GM23248 (cell line): ENCODE measurements around the gene TAF11L9. TPM values are rescaled to one million over a fixed set of nuclear protein-coding genes. Genes with fewer than 3 reads are reported as not detected.
"Not testable (repeated sequence)": the region's sequence is repeated elsewhere in the genome, so short reads cannot be mapped to it uniquely, and the experiment has no call there.

Experiments
- DNase-seq: peaks from one replicate; pipeline ENCODE4 v3.0.0-alpha.2; 2015
- H2AFZ ChIP-seq: fragments of 200-600 bp; sonication (generic); 2 replicates; pipeline ENCODE4 v1.6.1; 2016; ENCODE audit warnings: antibody characterized with exemption
- H3F3A ChIP-seq: fragments of 200-600 bp; sonication (generic); 2 replicates; pipeline ENCODE4 v1.6.1; 2016; ENCODE audit warnings: mild to moderate bottlenecking, antibody characterized with exemption, mixed run types; ENCODE audit not compliant: insufficient read depth
- H3K27ac ChIP-seq: fragments of 200-600 bp; sonication (generic); 2 replicates; pipeline ENCODE4 v1.5.1; 2016; ENCODE audit warnings: mild to moderate bottlenecking
- H3K27me3 ChIP-seq: fragments of 200-600 bp; sonication (generic); replicated peaks from 2 replicates; pipeline ENCODE4 v1.6.1; 2016; ENCODE audit warnings: mild to moderate bottlenecking; ENCODE audit not compliant: insufficient read depth
- H3K36me3 ChIP-seq: fragments of 200-600 bp; sonication (generic); 2 replicates; pipeline ENCODE4 v1.6.1; 2016; ENCODE audit warnings: low read depth, mild to moderate bottlenecking
- H3K4me1 ChIP-seq: fragments of 200-600 bp; sonication (generic); 2 replicates; pipeline ENCODE4 v1.6.1; 2016; ENCODE audit warnings: mild to moderate bottlenecking; ENCODE audit not compliant: insufficient read depth
- H3K4me2 ChIP-seq: fragments of 200-600 bp; sonication (generic); one replicate; pipeline ENCODE4 v1.6.1; 2016; ENCODE audit warnings: mild to moderate bottlenecking; ENCODE audit not compliant: unreplicated experiment
- H3K4me3 ChIP-seq: fragments of 200-600 bp; sonication (generic); 2 replicates; pipeline ENCODE4 v1.5.1; 2016; ENCODE audit warnings: mild to moderate bottlenecking
- H3K79me2 ChIP-seq: fragments of 200-600 bp; sonication (generic); 2 replicates; pipeline ENCODE4 v1.6.1; 2016; ENCODE audit warnings: mild to moderate bottlenecking; ENCODE audit not compliant: insufficient read depth
- H3K9ac ChIP-seq: fragments of 200-600 bp; sonication (generic); 2 replicates; pipeline ENCODE4 v1.6.1; 2016; ENCODE audit warnings: mild to moderate bottlenecking
- H3K9me2 ChIP-seq: fragments of 200-600 bp; sonication (generic); 2 replicates; pipeline ENCODE4 v1.6.1; 2016; ENCODE audit warnings: mixed run types, mild to moderate bottlenecking, moderate library complexity; ENCODE audit not compliant: insufficient read depth
- H3K9me3 ChIP-seq: fragments of 200-600 bp; sonication (generic); one replicate; pipeline ENCODE4 v1.6.1; 2017; ENCODE audit warnings: low read depth
- H4K20me1 ChIP-seq: fragments of 200-600 bp; sonication (generic); 2 replicates; pipeline ENCODE4 v1.6.0; 2016; ENCODE audit not compliant: insufficient read depth
- EZH2 ChIP-seq: fragments of 200-600 bp; sonication (generic); IDR thresholded peaks from 2 replicates; pipeline ENCODE4 v1.6.1; 2018; ENCODE audit warnings: antibody characterized with exemption, mild to moderate bottlenecking; ENCODE audit not compliant: insufficient read depth, poor library complexity, severe bottlenecking
- EZH2phosphoT487 ChIP-seq: fragments of 200-600 bp; sonication (generic); IDR thresholded peaks from 2 replicates; pipeline ENCODE4 v1.6.1; 2018; ENCODE audit warnings: antibody characterized with exemption, moderate library complexity, mild to moderate bottlenecking, low read depth; ENCODE audit not compliant: insufficient read depth
- WGBS, 2 experiments: methylation state at CpG; one replicate each; pipeline ENCODE4 v1.1.6; 2015 to 2017; ENCODE audit warnings: low lambda C conversion rate in 2 of 2, low coverage in 1 of 2; ENCODE audit errors: missing lambda C conversion rate in 2 of 2; 5-methylcytosine and 5-hydroxymethylcytosine counted together
- in situ Hi-C: fragments of 300-500 bp; cut with MboI; formaldehyde crosslinking; loops from 2 replicates; pipeline ENCODE4 v1.15.0; 2020
- polyA plus RNA-seq: library from polyadenylated mRNA; unstranded; fragments of >200 nt; fragmentation: Nextera tagmentation; extraction: Ambion mirVana; gene quantifications from 2 replicates; pipeline ENCODE4 v1.2.1, GENCODE V29; 2016
- total RNA-seq: library from RNA; depleted of rRNA; stranded (reverse); fragments of >200 nt; shearing (Covaris generic); gene quantifications from 2 replicates; pipeline ENCODE4 v1.2.3, GENCODE V29; 2014

TAF11L9 gene
- total and polyA plus RNA-seq, 2 experiments from 2014 or later: not detected

GRCh38 chr5:17619354-17619753 is 25.2 kb upstream of the TAF11L9 start:
- Histone ChIP-seq H3K9ac (no peak overlapping the region), H3K4me2 (no peak overlapping the region), H2AFZ (no peak overlapping the region), H3K27ac (no peak overlapping the region), H3F3A (no peaks in the 10 kb centered on the region), H3K9me3 (no peaks in the 10 kb centered on the region), H3K9me2 (no peaks in the 10 kb centered on the region), H3K79me2 (no peaks in the 10 kb centered on the region), H3K4me3 (no peak overlapping the region), H3K4me1 (no peaks in the 10 kb centered on the region), H3K27me3 (no peaks in the 10 kb centered on the region), H3K36me3 (no peaks in the 10 kb centered on the region), H4K20me1 (no peaks in the 10 kb centered on the region)
- in situ Hi-C loops: no loop called here
- WGBS, 2 experiments: 28 to 33% methylated on average over 3 of the region's 3 CpGs
- DNase-seq: no peak
- TF ChIP-seq EZH2phosphoT487: no peak
- no peak for TF ChIP-seq EZH2

DNA sequence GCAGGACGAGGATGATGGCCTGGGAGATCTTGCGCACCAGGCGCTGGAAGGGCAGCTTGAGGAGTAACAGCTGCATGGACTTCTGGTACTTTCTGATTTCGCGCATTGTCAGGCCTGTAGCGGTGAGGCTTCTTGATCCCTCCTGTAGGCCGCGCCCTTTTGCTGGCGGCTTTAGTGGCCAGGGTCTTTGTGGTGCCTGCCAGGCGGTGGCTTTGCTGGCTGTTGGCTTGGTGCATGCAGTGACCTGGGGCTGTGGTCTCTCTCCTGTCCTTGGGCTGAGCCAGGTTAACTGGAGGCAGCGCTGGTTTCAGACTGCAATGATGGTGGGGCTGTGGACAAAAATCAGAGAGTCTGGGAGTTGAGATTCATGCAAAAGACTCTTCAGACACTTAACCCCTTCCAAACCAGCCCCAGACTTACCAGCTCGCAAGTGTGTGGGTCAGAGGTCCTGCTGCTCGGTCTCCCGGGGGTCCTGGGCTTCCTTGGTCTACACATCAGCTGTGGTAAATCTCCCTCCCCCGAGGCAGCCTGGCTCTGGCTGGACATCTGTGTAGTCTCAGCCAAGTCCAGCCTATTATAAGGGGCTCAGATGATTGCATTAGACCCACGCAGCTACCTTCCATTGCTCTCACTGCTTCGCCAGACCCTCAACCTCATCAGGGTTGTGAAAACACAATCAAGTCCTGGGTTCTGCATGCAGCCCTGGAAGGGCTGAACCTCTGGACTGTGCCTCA is 20.8 kb upstream of the TAF11L9 start:
- no peaks in the 10 kb centered on the region for H3K9me2 ChIP-seq
- WGBS, 2 experiments: 53 to 55% methylated on average over 17 of the region's 17 CpGs
- no peaks in the 10 kb centered on the region for H3K9me3 ChIP-seq
- TF ChIP-seq EZH2phosphoT487 (no peak), EZH2 (no peak)
- no peak overlapping the region for H2AFZ ChIP-seq
- H3K27me3 ChIP-seq: no peaks in the 10 kb centered on the region
- no peaks in the 10 kb centered on the region for H3K4me1 ChIP-seq
- no peaks in the 10 kb centered on the region for H4K20me1 ChIP-seq
- no peak overlapping the region for H3K4me2 ChIP-seq
- no peak overlapping the region for H3K9ac ChIP-seq
- H3K79me2 ChIP-seq: no peaks in the 10 kb centered on the region
- no peak for DNase-seq
- H3K27ac ChIP-seq: no peak overlapping the region
- H3K4me3 ChIP-seq: no peak overlapping the region
- in situ Hi-C loops: no loop called here
- H3K36me3 ChIP-seq: no peaks in the 10 kb centered on the region
- no peaks in the 10 kb centered on the region for H3F3A ChIP-seq

DNA sequence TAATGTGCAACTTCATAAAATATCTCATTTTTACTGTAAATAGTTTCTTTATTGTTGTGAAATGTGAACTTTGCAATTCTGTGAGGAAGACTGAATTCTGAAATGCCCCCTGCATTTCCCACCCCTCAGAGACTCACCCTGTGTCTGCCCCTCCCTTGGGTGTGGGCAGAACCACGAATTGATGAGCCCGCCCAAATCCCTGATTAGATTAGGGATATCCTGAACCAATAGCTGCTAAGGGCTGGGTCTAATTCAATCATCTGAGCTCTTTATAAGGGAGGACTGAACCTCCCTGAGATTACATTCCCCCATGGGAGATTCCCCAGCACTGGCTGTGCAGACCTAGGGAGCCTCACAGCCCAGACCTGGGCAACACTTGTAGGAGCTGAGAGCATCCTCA is 15.9 kb upstream of the TAF11L9 start, which contains the start of gene TAF11L12:
TSS of gene TAF11L12 (plus strand) at position 301 of the 400 bp plus-strand sequence.
- H3K36me3 ChIP-seq, H4K20me1 ChIP-seq, H3K4me1 ChIP-seq, H3K9me2 ChIP-seq, DNase-seq, H3K9ac ChIP-seq, H3K9me3 ChIP-seq, H2AFZ ChIP-seq, H3F3A ChIP-seq, H3K79me2 ChIP-seq, H3K27ac ChIP-seq, H3K4me3 ChIP-seq, H3K27me3 ChIP-seq, H3K4me2 ChIP-seq, in situ Hi-C loops: not testable (repeated sequence)
- 54 to 74% methylated on average over 2 of the region's 2 CpGs for WGBS, 2 experiments

- H3K79me2 ChIP-seq, in situ Hi-C loops: not testable (repeated sequence)
Measured at GRCh38 chr5:17607461-17607860, 13.3 kb upstream of the TAF11L9 start.

GRCh38 chr5:17604951-17605350 is 10.8 kb upstream of the TAF11L9 start:
- in situ Hi-C loops: no loop called here
- Histone ChIP-seq H3F3A (no peaks in the 10 kb centered on the region), H2AFZ (no peak overlapping the region), H3K27me3 (no peaks in the 10 kb centered on the region), H3K4me1 (no peaks in the 10 kb centered on the region), H4K20me1 (no peaks in the 10 kb centered on the region), H3K36me3 (no peaks in the 10 kb centered on the region), H3K4me2 (no peak overlapping the region), H3K9me3 (no peaks in the 10 kb centered on the region), H3K9me2 (no peaks in the 10 kb centered on the region), H3K27ac (no peak overlapping the region), H3K79me2 (no peaks in the 10 kb centered on the region), H3K4me3 (no peak overlapping the region), H3K9ac (no peak overlapping the region)
- TF ChIP-seq EZH2: no peak
- no peak for TF ChIP-seq EZH2phosphoT487
- 66% methylated on average over 14 of the region's 14 CpGs for WGBS, 2 experiments
- DNase-seq: no peak

More at GRCh38 chr5:17607461-17607860, 13.3 kb upstream of the TAF11L9 start:
- H3K4me3 ChIP-seq, H3F3A ChIP-seq, H4K20me1 ChIP-seq, H3K27me3 ChIP-seq, H3K27ac ChIP-seq, H3K4me1 ChIP-seq, H3K36me3 ChIP-seq, H3K9me2 ChIP-seq, H3K9me3 ChIP-seq, DNase-seq, H3K9ac ChIP-seq, H2AFZ ChIP-seq, H3K4me2 ChIP-seq: not testable (repeated sequence)
- 48 to 57% methylated on average over 4 of the region's 4 CpGs for WGBS, 2 experiments

DNA sequence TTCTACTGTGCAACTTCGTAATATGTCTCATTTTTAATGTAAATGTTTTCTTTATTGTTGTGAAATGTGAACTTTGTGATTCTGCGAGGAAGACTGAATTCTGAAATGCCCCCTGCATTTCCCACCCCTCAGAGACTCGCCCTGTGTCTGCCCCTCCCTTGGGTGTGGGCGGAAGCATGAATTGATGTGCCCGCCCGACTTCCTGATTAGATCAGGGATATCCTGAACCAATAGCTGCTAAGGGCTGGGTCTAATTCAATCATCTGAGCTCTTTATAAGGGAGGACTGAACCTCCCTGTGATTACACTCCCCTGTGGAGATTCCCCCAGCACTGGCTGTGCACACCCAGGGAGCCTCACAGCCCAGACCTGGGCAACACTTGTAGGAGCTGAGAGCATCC is 9.7 kb upstream of the TAF11L9 start, which contains the start of gene TAF11L11:
TSS of gene TAF11L11 (plus strand) at position 304 of the 400 bp plus-strand sequence.
- H3K9ac ChIP-seq, H3K9me2 ChIP-seq, H3K4me1 ChIP-seq, H2AFZ ChIP-seq, H4K20me1 ChIP-seq, H3K27me3 ChIP-seq, H3K27ac ChIP-seq, DNase-seq, H3K36me3 ChIP-seq, in situ Hi-C loops, H3F3A ChIP-seq, H3K4me3 ChIP-seq, H3K9me3 ChIP-seq, H3K79me2 ChIP-seq, H3K4me2 ChIP-seq: not testable (repeated sequence)
- WGBS, 2 experiments: 27% methylated on average over 6 of the region's 6 CpGs

- H3K9ac ChIP-seq, H3K79me2 ChIP-seq, H3K9me2 ChIP-seq, H3K4me3 ChIP-seq, H3K4me2 ChIP-seq, H3K9me3 ChIP-seq, H3F3A ChIP-seq, H3K27ac ChIP-seq, DNase-seq, H3K36me3 ChIP-seq, H2AFZ ChIP-seq, in situ Hi-C loops, H3K4me1 ChIP-seq, H4K20me1 ChIP-seq, H3K27me3 ChIP-seq: not testable (repeated sequence)
- no CpG with 5 or more reads among the region's 15 CpGs for WGBS, 2 experiments
Measured at GRCh38 chr5:17597728-17598127, 3.5 kb upstream of the TAF11L9 start, which contains the start of gene TAF11L10. TSS of gene TAF11L10 (minus strand) at chr5:17597828.
